Stimulated activated CD8-positive, alpha-beta memory T cell treated with anti-CD3 and anti-CD28 coated beads, Interleukin-15, amount 100 ng/mL, for 48 hours (primary cell): ENCODE results near the gene NUP37.

Experiments
- DNase-seq, 2 donors: peaks; one replicate each; pipeline ENCODE4 v3.0.0-alpha.2; 2020; ENCODE audit warnings: low read depth in 2 of 2

Gene NUP37

GRCh38 chr12:102026728-102027127 is 93.2 kb downstream of the NUP37 start:
- no peak for DNase-seq

DNA sequence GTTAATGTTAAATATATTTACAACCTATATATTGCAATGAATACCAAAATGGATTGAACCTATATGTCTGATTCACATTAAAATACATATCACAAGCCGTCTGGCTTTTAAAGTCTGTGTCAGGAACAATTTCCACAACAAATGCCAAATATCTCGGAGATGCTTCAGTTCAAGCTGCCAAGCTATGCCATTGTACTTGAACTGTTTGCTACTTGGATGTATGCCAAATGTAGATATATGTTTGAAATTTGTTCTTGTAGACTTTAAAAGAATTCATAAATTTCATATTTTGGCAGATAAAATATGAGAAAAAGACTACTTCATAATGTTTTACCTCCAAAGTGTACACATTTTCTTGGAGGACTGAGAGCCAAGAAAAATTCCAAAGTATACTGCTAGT is 95.1 kb downstream of the NUP37 start:
- no peak for DNase-seq

GRCh38 chr12:102023343-102023930 is 96.5 kb downstream of the NUP37 start:
- DNase-seq, result no peak
